ENCODE results near the gene PIEZO1. TPM values are rescaled to one million over a fixed set of nuclear protein-coding genes. Genes with fewer than 3 reads are reported as not detected.

Gene PIEZO1
- total RNA-seq, 1 donor from 2014 or later: 160 TPM

- no peak for DNase-seq (ENCODE audit: low spot score in 2 of 2, unreplicated experiment in 2 of 2)
- H3K36me3 Mint-ChIP-seq: no peaks in the 10 kb centered on the region
- no peak for TF ChIP-seq CTCF (IDR thresholded peaks at IDR 0.05; ENCODE audit: unreplicated experiment)
- no peaks in the 10 kb centered on the region for H3K4me1 Mint-ChIP-seq
- H3K4me3 Mint-ChIP-seq: no peak overlapping the region
- H3K9me3 Mint-ChIP-seq: no peaks in the 10 kb centered on the region
- H3K27ac Mint-ChIP-seq: no peak overlapping the region
- no peaks in the 10 kb centered on the region for H3K27me3 Mint-ChIP-seq (ENCODE audit: low read depth)
These were observed 45.7 kb downstream of the PIEZO1 start for GRCh38 chr16:88739139-88739976.

- H3K27me3 Mint-ChIP-seq (ENCODE audit: low read depth): no peaks in the 10 kb centered on the region
- H3K4me3 Mint-ChIP-seq: no peak overlapping the region
- H3K27ac Mint-ChIP-seq: no peak overlapping the region
- TF ChIP-seq CTCF (IDR thresholded peaks at IDR 0.05; ENCODE audit: unreplicated experiment): no peak
- no peaks in the 10 kb centered on the region for H3K36me3 Mint-ChIP-seq
- no peaks in the 10 kb centered on the region for H3K4me1 Mint-ChIP-seq
- no peaks in the 10 kb centered on the region for H3K9me3 Mint-ChIP-seq
- DNase-seq (ENCODE audit: low spot score in 2 of 2, unreplicated experiment in 2 of 2): no peak
These were observed 46.6 kb downstream of the PIEZO1 start for GRCh38 chr16:88738151-88739084.

- peak; percentile 65 to 77 for DNase-seq (ENCODE audit: low spot score in 2 of 2, unreplicated experiment in 2 of 2)
- no peaks in the 10 kb centered on the region for H3K4me1 Mint-ChIP-seq
- no peaks in the 10 kb centered on the region for H3K36me3 Mint-ChIP-seq
- no peaks in the 10 kb centered on the region for H3K27me3 Mint-ChIP-seq (ENCODE audit: low read depth)
- no peaks in the 10 kb centered on the region for H3K9me3 Mint-ChIP-seq
- TF ChIP-seq CTCF (IDR thresholded peaks at IDR 0.05; ENCODE audit: unreplicated experiment): peak; percentile 100
- no peak overlapping the region for H3K27ac Mint-ChIP-seq
- H3K4me3 Mint-ChIP-seq: no peak overlapping the region
These were observed 47.5 kb downstream of the PIEZO1 start for GRCh38 chr16:88737298-88738150.

- H3K27me3 Mint-ChIP-seq (ENCODE audit: low read depth): no peaks in the 10 kb centered on the region
- no peak for DNase-seq (ENCODE audit: low spot score in 2 of 2, unreplicated experiment in 2 of 2)
- H3K4me3 Mint-ChIP-seq: no peak overlapping the region
- no peak for TF ChIP-seq CTCF (IDR thresholded peaks at IDR 0.05; ENCODE audit: unreplicated experiment)
- H3K36me3 Mint-ChIP-seq: no peaks in the 10 kb centered on the region
- H3K4me1 Mint-ChIP-seq: no peaks in the 10 kb centered on the region
- H3K27ac Mint-ChIP-seq: no peak overlapping the region
- H3K9me3 Mint-ChIP-seq: no peaks in the 10 kb centered on the region
These were observed 48.5 kb downstream of the PIEZO1 start for GRCh38 chr16:88736496-88736895.

- no peaks in the 10 kb centered on the region for H3K27me3 Mint-ChIP-seq (ENCODE audit: low read depth)
- DNase-seq (ENCODE audit: low spot score in 2 of 2, unreplicated experiment in 2 of 2): no peak
- H3K9me3 Mint-ChIP-seq: no peaks in the 10 kb centered on the region
- TF ChIP-seq CTCF (IDR thresholded peaks at IDR 0.05; ENCODE audit: unreplicated experiment): no peak
- no peak overlapping the region for H3K27ac Mint-ChIP-seq
- H3K4me1 Mint-ChIP-seq: no peaks in the 10 kb centered on the region
- no peak overlapping the region for H3K4me3 Mint-ChIP-seq
- peaks cover 3% of the 10 kb centered on the region for H3K36me3 Mint-ChIP-seq
These were observed 48.9 kb downstream of the PIEZO1 start for GRCh38 chr16:88736088-88736487.
